C4-2B (cell line): Measurements from ENCODE around the gene PRKG1.

Source experiments
- ZFX ChIP-seq: fragments of 450-650 bp; IDR thresholded peaks from 2 replicates; pipeline ENCODE4 v1.6.1; 2017
- TF ChIP-seq, protein P1 (sequence below): fragments of 450-650 bp; conservative IDR thresholded peaks from 2 replicates; pipeline ENCODE4 v1.5.1; 2017; ENCODE audit warnings: mild to moderate bottlenecking

DNA sequence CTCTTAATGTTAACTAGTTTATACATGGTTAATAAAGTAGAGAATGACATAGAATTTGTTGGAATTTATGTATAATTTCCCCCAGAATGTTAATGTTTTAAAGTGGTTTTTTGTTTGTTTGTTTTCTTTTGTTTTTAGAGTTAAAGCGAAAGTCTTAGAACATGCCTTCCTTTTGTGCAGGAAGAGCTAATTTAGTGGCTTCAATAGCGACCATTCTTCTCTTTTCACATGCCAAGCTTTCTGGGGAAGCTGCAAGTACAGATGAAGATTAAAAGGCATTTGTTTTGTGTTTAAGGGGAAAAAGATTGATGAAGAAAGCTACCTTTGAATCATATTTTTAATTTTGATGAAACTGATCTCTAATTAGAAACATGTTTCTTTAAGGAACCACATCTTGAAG, 881.4 kb downstream of the PRKG1 start:
- TF ChIP-seq, protein P1, sequence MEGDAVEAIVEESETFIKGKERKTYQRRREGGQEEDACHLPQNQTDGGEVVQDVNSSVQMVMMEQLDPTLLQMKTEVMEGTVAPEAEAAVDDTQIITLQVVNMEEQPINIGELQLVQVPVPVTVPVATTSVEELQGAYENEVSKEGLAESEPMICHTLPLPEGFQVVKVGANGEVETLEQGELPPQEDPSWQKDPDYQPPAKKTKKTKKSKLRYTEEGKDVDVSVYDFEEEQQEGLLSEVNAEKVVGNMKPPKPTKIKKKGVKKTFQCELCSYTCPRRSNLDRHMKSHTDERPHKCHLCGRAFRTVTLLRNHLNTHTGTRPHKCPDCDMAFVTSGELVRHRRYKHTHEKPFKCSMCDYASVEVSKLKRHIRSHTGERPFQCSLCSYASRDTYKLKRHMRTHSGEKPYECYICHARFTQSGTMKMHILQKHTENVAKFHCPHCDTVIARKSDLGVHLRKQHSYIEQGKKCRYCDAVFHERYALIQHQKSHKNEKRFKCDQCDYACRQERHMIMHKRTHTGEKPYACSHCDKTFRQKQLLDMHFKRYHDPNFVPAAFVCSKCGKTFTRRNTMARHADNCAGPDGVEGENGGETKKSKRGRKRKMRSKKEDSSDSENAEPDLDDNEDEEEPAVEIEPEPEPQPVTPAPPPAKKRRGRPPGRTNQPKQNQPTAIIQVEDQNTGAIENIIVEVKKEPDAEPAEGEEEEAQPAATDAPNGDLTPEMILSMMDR, result no peak
- TF ChIP-seq ZFX, result no peak
